HG03457 (cell line): Measurements from ENCODE around the gene MINDY1.

Experiments used
- ATAC-seq: cut with Tn5 transposase; IDR thresholded peaks from one replicate; pipeline ENCODE4 v1.9.1; 2021; ENCODE audit warnings: moderate number of reproducible peaks; ENCODE audit not compliant: unreplicated experiment

The MINDY1 gene

DNA sequence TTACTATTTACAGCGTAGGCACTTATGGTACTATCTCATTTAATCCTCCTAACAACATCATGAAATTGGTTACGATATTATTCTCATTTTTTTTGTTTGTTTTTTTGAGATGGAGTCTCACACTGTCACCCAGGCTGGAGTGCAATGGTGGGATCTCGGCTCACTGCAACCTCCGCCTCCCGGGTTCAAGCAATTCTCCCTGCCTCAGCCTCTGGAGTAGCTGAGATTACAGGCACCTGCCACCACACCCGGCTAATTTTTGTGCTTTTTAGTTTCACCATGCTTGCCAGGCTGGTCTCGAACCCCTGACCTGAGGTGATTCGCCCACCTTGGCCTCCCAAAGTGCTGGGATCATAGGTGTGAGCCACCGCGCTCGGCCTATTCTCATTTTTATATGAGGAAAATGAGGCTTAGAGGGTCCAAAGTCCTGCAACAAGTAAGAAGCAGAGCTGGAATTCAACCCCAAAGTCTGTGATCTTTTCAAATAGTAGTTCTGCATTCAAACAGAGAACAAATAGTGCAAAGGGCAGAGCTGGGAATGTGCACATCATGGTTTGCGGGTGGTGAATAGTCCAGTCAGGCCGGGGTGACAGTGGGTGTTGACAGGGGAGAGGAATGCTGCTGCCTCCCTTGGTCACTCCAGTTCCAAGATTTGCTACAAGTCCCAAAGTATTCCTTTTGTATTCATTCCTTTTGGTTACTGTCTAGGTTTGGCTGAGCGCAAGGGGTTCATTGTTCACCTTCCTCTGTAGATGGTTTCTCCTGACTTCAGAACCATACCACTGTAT is 6.2 kb upstream of the MINDY1 start:
- ATAC-seq: no peak

DNA sequence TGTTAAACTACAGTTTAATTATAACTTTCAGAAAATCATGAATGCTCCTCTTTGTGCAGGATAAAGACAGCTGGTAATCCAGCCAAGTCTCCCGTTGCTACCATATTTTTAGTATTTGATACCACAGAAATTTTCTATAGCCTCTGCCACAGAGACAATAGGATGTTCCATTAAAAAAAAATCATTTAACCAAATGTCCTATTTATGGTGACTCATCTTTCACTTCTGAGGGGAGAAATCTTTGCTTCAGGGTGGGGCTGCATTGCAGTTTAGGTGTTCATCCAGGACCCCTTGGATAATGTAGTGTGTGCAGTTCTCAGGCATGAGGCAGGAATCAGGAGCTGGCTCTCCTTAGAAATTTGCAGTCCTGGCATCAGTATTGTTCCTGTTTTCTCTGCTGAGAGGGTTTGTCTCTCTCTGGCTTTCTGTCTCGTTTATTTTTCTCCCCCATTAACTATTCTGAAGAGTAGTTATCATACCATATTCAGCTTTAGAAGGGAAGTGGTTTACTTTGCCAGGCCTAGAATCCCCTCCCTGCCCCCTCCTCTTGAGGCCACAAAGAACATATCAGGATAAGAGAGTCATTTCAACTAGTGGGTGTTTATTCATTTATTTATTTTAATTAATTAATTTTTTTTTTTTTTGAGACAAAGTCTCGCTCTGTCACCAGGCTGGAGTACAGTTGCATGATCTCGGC is 4.6 kb upstream of the MINDY1 start:
- ATAC-seq: no peak

DNA sequence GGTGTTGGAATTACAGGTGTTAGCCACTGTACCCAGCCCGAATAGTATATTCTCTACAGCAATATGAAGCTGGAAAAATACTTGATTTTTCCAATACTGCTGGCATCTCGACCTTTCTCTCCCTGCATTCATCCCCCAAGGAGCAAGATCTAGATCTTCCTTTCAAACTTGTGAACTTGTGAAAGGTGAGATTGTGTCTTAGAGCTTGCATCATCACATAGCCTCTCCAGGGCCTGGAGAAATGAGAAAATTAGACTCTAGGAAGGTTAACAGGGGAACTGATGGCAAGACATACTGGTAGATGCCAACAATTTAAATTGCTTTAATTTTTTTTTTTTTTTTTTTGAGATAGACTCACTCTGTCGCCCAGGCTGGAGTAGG is 3.6 kb upstream of the MINDY1 start:
- no peak for ATAC-seq

DNA sequence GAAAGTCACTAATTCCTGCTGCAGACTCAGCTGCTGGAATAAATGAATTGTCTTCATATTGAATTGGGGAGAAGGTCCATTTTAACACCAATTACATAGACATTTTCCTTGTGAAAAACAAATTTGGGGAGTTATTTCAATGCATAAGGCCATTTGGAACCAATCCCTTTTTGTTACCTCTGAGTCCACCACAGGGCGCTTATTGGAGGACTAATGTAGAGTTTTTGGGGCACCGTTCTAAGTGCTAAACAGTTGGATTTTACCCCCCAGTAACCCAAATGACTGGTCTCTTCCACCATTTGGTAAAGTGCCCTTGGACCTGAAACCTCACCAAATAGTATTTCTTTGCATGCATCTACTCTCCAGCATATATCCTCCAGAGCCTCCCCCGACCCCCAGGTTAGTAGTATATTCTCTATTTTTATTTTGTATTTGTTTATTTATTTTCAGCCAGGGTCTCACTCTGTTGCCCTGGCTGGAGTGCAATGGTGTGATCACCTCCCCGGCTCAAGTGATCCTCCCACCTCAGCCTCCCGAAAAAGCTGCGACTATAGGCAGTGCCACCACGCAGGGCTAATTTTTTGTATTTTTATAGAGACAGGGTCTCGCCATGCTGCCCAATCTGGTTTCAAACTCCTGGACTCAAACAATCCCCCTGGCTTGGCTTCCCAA is 3.1 kb upstream of the MINDY1 start:
- ATAC-seq: no peak

DNA sequence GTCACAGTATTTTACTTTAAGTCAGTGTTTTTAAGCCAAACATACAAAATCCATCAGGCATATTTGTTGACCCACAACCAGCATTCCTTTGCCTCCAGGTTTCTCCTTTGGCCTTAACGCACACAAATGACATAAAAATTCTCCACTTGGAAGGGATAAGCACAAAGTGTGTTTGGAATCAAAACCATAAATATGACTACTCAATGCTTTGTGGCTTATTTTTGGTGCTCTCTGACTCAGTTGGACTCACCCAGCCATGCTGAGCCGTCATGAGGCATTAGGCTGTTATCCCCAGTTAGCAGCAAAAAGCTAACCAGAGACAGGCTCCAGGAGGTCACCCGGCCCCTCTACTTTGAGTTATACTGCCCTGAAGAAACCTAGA is 2.5 kb upstream of the MINDY1 start:
- no peak for ATAC-seq

DNA sequence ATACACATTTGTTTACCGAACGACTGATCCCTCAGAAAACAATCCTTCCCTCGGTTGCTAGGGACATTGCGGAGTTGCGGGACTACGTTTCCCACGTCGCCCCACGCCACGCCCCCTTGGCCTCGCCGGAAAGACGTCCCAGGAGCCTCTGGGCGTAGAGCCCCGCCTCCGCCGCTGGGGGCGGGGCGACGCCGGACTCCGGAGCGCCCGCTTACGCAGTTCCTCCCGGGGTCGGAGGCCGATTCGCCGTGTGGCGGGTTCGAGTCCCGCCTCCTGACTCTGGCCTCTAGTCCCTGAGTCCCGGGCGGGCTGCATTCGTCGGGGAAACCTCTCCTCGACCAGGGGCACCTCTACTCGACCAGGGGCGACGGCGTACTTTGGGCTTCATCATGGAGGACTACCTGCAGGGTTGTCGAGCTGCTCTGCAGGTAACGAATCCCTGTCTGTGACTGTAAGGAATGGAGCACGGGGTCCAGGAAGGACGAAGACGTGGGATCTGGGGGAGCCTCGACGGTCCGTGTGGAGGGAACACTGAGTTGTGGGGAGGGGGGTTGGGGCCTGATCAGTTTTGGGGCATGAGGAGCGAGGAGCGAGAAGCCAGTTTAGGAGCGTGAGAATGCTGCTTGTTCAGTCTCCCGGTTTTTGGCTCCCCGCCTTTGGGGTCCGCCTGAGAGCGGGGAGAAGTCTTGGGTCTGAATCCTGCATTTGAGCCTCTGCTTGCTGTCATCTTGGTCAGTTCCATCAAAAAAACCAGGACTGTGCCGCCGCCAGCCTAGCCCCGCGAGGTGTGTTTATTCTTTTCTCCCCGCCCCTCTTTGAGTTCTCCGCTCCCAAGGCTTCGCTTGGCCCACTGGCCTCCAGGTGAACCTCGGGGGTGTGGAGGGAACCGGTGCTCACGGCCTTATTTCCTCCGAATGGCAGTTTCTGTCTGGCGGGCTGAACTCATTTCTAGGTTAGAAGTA is 1.8 kb upstream of the MINDY1 start, which contains the start of gene PRUNE1:
TSS of gene PRUNE1 (plus strand) at position 206 of the 962 bp plus-strand sequence. CDS start at position 390, 184 bp downstream.
- ATAC-seq: peak; percentile 56

DNA sequence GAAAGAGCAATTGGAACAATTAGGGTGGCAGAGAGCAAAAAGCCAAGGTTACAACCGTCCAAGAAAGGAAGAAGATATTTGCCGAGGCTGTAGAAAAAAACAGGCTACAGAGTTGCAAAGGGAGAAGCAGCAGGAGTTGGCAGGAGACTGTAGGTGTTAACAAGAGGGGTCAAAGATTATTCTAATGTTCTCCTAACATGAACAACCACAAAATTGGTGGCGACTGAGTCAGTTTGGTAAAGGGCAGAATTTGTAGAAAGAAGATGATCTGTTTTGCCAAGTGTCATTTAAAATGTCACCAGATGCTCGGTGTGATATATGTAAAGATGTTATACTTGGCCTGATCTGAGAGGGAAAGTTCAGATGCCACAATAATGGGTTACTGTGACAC is 1.1 kb upstream of the MINDY1 start:
- no peak for ATAC-seq

DNA sequence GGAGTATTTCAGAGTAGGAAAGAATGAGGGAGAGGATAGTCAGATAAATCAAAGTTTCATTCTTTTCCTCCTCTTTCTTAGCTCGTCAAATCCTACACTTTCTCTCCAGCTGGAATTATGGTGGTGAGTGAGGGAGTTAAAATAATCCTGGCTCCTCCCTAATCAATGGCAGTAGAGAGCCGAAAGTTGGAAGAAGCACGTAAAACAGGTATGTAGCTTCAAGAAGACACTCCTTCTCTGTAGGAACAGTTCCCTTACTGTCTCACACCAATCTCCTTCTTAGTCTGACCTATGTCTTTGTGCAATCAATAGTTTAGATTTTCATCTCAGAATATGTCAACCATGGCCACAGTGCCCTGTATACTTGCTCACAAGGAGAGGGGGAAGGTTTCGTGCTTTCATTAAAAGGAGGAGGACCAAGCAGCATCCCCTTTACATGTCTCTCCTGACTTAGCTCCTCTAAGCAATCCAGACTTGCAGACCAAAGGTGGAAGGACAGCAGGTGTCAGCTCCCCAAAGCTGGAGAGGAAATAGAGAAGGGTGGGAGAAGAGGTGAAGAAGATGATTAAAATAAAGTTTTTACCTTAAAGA is 878 bp downstream of the MINDY1 start:
- ATAC-seq: no peak

DNA sequence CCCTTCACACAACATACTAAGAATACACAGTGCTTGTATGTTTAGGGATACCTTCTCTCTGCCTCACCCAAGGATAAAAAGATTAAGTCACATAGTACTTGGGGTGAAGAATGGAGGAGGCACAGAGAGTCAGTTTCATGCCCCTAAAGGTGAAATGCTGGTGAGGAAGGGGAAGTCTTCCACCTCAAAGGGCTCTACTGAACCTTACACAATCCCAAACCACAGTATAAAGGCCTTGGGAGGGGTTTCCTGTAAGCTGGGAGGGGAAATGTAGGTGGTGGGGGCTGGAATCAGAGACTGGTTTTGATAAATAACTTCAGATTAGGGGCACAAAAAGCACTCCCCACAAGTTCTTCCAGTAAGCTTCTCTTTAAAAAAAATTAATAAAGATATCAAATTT is 3.5 kb downstream of the MINDY1 start:
- ATAC-seq: no peak

DNA sequence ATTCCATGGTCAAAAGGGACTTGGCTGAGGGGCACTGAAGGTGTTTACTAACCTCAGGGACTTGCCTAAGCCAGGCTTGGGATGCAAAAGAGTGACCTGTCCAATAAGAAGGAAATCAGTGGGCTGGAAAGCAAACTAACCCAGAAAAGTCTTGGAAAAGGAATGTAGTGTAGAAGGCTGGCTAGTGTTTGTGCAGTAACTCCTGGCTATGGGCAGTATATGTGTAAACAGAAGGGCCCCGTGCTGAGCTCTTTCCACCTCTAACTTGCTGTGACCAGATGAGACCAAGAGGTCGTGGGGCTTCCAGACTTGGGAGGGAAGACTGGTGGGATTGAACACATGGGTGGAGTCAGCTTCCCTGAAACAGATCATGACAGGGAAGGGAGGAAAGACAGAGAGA is 4.1 kb downstream of the MINDY1 start:
- ATAC-seq: no peak

DNA sequence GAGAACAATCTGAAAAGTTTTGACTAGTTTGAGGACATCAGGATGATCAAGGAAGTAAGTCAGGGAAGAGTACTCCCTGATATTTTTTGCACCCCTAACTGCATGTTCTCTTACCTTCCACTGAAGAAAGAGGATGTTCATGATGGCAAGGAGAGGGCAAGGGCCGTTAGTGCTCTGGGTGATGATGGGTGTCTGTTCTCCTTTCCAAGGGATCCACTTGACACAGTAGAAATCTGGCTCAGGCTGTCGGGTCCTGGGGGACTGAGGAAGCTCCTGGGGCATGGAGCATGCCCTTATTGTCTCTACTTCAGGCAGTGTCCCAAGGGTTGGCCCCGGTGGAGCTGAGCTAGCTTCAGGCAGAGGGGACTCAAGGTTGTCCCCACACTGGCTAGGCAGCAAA is 4.7 kb downstream of the MINDY1 start:
- no peak for ATAC-seq

DNA sequence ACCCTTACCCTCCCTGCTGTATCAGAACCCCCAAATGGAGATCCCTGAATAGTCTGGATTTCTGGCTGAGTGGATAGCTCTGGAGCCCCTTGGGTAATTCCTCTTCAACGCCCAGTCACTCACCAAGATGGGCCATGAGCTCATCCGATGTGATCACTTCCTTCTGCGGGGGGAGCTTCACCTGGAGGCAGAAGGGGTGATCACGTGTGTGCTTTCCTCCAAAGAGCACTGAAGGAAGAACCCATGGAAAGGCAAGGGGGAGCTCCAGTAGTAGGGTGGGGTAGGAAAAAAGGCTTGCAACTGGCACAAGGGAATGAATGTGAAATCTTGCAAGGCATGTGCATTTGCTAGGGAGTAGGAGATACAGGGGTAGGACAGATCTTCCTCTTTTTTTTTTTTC is 5.1 kb downstream of the MINDY1 start:
- ATAC-seq: no peak

DNA sequence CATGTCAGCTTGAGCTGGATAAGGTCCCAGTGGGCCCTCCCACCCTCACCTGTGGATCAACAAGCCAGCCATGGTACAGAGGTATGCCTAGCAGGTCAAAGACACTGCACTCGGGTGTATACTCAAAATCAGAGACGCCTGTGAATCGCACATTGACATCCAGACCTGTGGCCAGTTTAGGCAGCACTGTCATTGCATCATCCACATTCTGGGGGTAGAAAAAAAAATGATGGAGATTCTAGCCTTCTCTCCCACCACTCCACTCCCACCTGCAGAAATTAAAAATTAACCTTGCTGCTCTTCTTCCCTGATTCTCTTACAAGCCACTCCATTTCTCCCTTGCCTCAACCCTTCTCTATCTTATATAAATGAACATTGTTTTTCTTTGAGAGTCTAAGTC is 6.3 kb downstream of the MINDY1 start:
- no peak for ATAC-seq

DNA sequence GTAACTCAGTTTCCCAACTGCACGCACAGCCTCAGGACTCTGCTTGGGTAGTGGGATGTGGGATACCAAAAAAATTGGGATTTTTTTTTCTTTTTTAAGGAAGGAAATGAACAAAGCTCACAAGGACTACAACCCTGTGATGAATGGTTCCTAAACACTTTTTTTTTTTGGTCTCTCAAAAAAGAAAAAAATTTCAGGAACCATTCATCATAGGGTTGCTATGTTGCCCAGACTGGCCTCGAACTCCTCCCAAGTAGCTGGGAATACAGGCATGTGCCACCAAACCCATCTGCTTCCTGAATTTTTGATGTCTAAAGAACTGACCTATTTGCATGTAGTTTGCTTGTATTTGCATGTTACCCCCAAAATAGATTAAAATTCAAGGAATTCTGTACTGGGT is 6.8 kb downstream of the MINDY1 start:
- no peak for ATAC-seq

DNA sequence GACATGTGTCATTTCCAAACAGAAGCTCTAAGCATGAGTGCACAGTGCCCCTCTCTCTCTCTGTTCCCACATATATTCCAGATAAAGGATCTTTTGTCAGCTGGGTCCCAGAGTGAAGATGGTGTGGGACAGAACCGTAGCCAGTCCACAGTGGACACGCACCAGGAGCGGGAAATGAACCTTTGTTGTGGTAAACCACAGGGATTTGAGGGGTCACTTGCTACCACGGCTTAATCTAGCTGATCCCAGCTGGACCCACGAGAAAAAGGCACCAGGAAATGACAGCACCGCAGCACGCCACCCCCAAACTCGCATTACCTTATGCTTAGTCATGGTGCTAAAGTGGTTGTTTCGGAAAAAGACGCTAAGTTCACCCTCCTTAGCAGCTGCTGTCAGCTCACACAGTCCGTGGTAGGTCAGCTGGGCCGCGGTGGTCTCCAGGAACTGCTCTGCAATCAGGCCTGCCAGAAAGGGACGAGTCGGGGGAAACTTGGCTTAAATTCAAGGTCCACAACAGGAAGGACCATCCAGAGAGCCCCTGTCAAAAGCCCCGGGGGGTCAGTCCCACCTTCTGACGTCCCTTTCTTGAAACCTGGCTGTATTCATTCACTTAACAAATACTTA is 7.5 kb downstream of the MINDY1 start:
- ATAC-seq: no peak

DNA sequence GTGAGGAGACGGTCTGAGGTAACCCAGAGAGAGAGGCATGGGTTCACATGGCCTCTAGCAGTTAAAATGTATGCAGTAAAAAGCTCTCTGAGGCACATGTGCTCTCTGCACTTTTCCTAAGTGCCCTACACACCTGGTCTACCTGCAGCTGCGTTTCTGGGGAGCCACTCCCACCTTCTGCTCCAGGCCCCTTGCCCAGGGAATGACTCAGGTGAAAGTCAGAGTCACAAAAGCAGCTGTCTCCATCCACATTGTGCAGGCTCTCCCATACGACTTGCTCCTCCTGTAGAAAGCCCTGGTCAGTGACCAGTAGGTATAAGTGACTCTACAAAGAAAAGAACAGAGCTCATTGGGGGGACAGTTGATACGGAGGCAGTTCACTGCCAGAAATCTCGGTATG is 8.8 kb downstream of the MINDY1 start:
- ATAC-seq: no peak

DNA sequence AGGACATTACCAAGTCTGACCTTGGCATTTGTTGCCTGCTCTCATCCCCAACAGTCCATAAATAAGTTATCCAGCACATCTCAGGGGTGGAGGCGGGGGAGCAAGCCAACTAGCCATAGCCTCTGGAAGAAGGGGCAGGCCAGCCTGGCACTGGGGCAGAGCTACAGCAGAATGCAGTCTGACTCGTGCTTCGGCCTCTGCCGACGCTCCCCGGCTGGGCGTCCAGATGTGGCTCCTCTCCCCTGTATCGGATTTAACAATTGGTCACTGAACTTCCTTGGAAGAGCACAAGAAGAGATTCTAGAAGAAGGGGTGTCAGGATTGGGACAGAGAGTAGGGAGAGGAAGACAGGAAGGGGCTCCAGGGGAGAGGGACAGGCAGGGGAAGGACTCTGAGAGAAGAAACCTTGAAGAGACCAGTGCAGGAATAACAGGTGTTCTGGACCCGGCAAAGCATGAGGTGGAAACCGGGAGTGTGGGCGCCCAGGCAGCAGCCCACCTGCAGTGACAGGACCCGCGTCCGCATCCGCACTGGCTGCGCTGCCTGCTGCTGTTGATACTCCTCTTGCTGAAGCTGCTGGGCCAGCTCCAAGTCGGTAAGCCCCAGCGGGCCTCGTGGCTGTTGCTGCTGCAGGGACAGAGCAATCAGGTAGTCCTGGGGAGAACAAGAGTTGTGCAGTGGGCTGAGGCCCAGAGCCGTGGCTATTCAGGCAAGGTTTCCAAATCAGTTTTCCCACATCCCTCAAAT is 9.4 kb downstream of the MINDY1 start:
- no peak for ATAC-seq

DNA sequence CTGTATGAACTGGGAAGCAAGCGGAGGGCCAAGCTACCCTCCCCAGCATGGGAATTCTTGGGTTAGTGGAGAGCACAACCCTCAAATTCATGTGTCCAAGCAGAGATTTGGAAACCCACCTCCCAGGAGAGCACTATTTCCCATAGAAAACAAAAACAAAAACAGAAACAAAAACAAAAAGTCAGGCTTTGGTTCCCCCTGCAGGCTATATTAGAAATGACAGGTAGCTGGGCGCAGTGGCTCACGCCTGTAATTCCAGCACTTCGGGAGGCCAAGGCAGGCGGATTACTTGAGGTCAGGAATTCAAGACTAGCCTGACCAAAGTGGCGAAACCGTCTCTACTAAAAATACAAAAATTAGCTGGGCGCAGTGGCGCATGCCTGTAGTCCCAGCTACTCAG is 10.8 kb downstream of the MINDY1 start:
- no peak for ATAC-seq

DNA sequence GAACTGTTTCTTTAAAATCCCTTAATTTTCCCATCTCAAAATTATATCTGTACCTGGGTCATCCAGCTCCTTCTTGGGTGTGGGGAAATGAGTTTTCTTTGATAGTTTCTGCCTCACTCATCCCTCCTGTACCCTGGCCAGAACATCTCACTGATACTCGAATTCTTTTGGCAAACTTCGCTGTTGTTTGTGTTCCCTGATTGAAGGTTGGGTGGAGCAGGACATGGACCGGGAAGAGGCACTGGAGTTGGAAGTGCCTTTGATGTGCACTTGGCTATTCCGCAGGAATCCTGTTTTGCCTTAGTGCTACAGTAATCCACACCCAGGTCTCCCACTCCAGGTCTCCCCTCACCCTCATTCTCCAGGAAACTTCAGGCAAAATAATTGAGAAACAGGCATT is 11.2 kb downstream of the MINDY1 start:
- no peak for ATAC-seq
